HepG2 (cell line): ENCODE data around the gene CLCN1. TPM values are rescaled to one million over a fixed set of nuclear protein-coding genes. Genes with fewer than 3 reads are reported as not detected.

ENCODE experiments used
- CBX5 ChIP-seq: sonication (generic); formaldehyde crosslinking; IDR thresholded peaks from 2 replicates; pipeline ENCODE4 v1.4.0; 2020; ENCODE audit warnings: missing genetic modification reagents, borderline replicate concordance
- MEF2D ChIP-seq: sonication (generic); formaldehyde crosslinking; IDR thresholded peaks from 2 replicates; pipeline ENCODE4 v1.5.1; 2020; ENCODE audit warnings: mild to moderate bottlenecking, missing genetic modification reagents
- RNF2 ChIP-seq: fragments of 450-650 bp; conservative IDR thresholded peaks from 2 replicates; pipeline ENCODE4 v1.6.1; 2016; ENCODE audit warnings: low read depth
- SALL1 ChIP-seq: sonication (generic); formaldehyde crosslinking; IDR thresholded peaks from 2 replicates; pipeline ENCODE4 v1.8.0; 2022; ENCODE audit warnings: mild to moderate bottlenecking, missing genetic modification reagents
- SMARCE1 ChIP-seq: fragments of 450-650 bp; IDR thresholded peaks from 2 replicates; pipeline ENCODE4 v1.6.1; 2017; ENCODE audit warnings: borderline replicate concordance
- TRIM22 ChIP-seq: fragments of 450-650 bp; IDR thresholded peaks from 2 replicates; pipeline ENCODE4 v1.6.1; 2017
- U2AF2 ChIP-seq: fragments of 200-400 bp; formaldehyde crosslinking; IDR thresholded peaks from 2 replicates; pipeline ENCODE4 v1.6.1; 2017; ENCODE audit warnings: low read depth, mild to moderate bottlenecking, low read length
- ZNF44 ChIP-seq: sonication (generic); formaldehyde crosslinking; IDR thresholded peaks from 2 replicates; pipeline ENCODE4 v1.5.1; 2020; ENCODE audit warnings: mild to moderate bottlenecking, missing genetic modification reagents
- ZNF644 ChIP-seq: IDR thresholded peaks from 2 replicates; pipeline ENCODE4 v1.6.1; 2016; ENCODE audit warnings: low read depth
- ZNF788 ChIP-seq: sonication (generic); formaldehyde crosslinking; IDR thresholded peaks from 2 replicates; pipeline ENCODE4 v1.5.0; 2020; ENCODE audit warnings: mild to moderate bottlenecking, missing genetic modification reagents, borderline replicate concordance
- polyA plus RNA-seq, 8 experiments: library from polyadenylated mRNA; depleted of rRNA in 3 of 8; stranded (reverse) in 7 of 8; unstranded in 1 of 8; fragments of >200 nt; fragmentation: Illumina TruSeq in 4 of 8; extraction: Trizol in 4 of 8; gene quantifications; 2 replicates each; pipeline versions ENCODE4 v1.2.1 to v1.2.3, GENCODE V29; 2011 to 2016; ENCODE audit warnings: low read depth in 4 of 8, missing spikeins in 1 of 8, mixed read lengths in 1 of 8; ENCODE audit not compliant: insufficient read depth in 1 of 8
- total RNA-seq, 5 experiments: library from RNA; depleted of rRNA; stranded (reverse); fragments of >200 nt; fragmentation: Illumina TruSeq; extraction: Trizol; gene quantifications; 2 replicates each; pipeline ENCODE4 v1.2.3, GENCODE V29; 2016; ENCODE audit warnings: low read depth in 1 of 5
- TF ChIP-seq, protein P1 (sequence below): sonication (generic); formaldehyde crosslinking; IDR thresholded peaks from 2 replicates; pipeline ENCODE4 v1.4.0; 2020; ENCODE audit warnings: mild to moderate bottlenecking, missing genetic modification reagents, borderline replicate concordance
- TF ChIP-seq, protein P2 (sequence below): sonication (generic); formaldehyde crosslinking; IDR thresholded peaks from 2 replicates; pipeline ENCODE4 v1.8.1; 2023; ENCODE audit warnings: mild to moderate bottlenecking, missing genetic modification reagents
- TF ChIP-seq, protein P3 (sequence below): sonication (generic); formaldehyde crosslinking; IDR thresholded peaks from 2 replicates; pipeline ENCODE4 v1.4.0; 2020; ENCODE audit warnings: missing genetic modification reagents

Gene CLCN1
- total and polyA plus RNA-seq, 2 of the 13 experiments (the other 11 are each of a cell fraction or from before 2014, with no cell fraction given) = 0.01 TPM; not detected in 1

- no peak for TF ChIP-seq CBX5
- TF ChIP-seq, protein P1, sequence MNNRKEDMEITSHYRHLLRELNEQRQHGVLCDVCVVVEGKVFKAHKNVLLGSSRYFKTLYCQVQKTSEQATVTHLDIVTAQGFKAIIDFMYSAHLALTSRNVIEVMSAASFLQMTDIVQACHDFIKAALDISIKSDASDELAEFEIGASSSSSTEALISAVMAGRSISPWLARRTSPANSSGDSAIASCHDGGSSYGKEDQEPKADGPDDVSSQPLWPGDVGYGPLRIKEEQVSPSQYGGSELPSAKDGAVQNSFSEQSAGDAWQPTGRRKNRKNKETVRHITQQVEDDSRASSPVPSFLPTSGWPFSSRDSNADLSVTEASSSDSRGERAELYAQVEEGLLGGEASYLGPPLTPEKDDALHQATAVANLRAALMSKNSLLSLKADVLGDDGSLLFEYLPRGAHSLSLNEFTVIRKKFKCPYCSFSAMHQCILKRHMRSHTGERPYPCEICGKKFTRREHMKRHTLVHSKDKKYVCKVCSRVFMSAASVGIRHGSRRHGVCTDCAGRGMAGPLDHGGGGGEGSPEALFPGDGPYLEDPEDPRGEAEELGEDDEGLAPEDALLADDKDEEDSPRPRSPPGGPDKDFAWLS (CRISPR knock-in tag) = no peak
- peak; percentile 65 for TF ChIP-seq SALL1 (CRISPR knock-in tag)
- TF ChIP-seq RNF2 = no peak
- no peak for TF ChIP-seq ZNF644 (CRISPR knock-in tag)
- TF ChIP-seq ZNF44 = no peak
- no peak for TF ChIP-seq SMARCE1
- TF ChIP-seq MEF2D (CRISPR knock-in tag) = no peak
- TF ChIP-seq, protein P2, sequence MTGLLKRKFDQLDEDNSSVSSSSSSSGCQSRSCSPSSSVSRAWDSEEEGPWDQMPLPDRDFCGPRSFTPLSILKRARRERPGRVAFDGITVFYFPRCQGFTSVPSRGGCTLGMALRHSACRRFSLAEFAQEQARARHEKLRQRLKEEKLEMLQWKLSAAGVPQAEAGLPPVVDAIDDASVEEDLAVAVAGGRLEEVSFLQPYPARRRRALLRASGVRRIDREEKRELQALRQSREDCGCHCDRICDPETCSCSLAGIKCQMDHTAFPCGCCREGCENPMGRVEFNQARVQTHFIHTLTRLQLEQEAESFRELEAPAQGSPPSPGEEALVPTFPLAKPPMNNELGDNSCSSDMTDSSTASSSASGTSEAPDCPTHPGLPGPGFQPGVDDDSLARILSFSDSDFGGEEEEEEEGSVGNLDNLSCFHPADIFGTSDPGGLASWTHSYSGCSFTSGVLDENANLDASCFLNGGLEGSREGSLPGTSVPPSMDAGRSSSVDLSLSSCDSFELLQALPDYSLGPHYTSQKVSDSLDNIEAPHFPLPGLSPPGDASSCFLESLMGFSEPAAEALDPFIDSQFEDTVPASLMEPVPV (CRISPR knock-in tag) = no peak; the same call in 1 of the 2 replicates
- no peak for TF ChIP-seq TRIM22
- TF ChIP-seq, protein P3, sequence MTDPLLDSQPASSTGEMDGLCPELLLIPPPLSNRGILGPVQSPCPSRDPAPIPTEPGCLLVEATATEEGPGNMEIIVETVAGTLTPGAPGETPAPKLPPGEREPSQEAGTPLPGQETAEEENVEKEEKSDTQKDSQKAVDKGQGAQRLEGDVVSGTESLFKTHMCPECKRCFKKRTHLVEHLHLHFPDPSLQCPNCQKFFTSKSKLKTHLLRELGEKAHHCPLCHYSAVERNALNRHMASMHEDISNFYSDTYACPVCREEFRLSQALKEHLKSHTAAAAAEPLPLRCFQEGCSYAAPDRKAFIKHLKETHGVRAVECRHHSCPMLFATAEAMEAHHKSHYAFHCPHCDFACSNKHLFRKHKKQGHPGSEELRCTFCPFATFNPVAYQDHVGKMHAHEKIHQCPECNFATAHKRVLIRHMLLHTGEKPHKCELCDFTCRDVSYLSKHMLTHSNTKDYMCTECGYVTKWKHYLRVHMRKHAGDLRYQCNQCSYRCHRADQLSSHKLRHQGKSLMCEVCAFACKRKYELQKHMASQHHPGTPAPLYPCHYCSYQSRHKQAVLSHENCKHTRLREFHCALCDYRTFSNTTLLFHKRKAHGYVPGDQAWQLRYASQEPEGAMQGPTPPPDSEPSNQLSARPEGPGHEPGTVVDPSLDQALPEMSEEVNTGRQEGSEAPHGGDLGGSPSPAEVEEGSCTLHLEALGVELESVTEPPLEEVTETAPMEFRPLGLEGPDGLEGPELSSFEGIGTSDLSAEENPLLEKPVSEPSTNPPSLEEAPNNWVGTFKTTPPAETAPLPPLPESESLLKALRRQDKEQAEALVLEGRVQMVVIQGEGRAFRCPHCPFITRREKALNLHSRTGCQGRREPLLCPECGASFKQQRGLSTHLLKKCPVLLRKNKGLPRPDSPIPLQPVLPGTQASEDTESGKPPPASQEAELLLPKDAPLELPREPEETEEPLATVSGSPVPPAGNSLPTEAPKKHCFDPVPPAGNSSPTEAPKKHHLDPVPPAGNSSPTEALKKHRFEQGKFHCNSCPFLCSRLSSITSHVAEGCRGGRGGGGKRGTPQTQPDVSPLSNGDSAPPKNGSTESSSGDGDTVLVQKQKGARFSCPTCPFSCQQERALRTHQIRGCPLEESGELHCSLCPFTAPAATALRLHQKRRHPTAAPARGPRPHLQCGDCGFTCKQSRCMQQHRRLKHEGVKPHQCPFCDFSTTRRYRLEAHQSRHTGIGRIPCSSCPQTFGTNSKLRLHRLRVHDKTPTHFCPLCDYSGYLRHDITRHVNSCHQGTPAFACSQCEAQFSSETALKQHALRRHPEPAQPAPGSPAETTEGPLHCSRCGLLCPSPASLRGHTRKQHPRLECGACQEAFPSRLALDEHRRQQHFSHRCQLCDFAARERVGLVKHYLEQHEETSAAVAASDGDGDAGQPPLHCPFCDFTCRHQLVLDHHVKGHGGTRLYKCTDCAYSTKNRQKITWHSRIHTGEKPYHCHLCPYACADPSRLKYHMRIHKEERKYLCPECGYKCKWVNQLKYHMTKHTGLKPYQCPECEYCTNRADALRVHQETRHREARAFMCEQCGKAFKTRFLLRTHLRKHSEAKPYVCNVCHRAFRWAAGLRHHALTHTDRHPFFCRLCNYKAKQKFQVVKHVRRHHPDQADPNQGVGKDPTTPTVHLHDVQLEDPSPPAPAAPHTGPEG = peak; percentile 95
- TF ChIP-seq ZNF788 (CRISPR knock-in tag) = peak; percentile 84; the same call in 1 of the 2 replicates
- TF ChIP-seq U2AF2 = no peak
These were observed 27.7 kb upstream of the CLCN1 start, which contains the start of gene CASP2 (continued) for GRCh38 chr7:143287935-143288826.
